ENCODE measurements around the gene IFNA21.
"Not testable (repeated sequence)": the region's sequence is repeated elsewhere in the genome, so short reads cannot be mapped to it uniquely, and the experiment has no call there.

Gene IFNA21

DNA sequence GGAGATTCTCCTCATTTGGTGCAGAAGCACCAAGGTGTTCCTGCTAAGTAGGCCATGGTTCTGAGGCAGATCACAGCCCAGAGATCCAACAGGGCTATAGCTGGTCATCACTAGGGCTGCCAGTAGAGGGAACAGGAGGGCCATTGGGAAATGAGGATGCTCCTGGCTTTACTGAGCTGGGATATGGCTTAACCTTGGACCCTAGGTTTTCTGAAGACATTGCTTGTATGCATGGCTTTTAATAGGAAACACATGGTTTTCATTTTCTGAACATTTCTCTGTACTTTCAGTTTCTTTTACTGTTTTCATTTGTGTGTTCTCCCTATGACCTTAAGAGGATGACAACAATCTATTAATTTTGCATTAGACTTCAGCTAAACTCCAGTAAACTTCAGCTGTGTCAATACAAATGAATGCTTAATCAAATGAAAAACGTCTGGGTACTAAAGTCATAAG, 25.0 kb downstream of the IFNA21 start, which contains the start of gene IFNW1:
Gene IFNW1, minus strand, starts transcription at position 406 of the 456 bp plus-strand sequence. Its CDS starts 262 bp downstream, at position 144.
- DNase-seq (ENCODE audit: low read depth), result no peak

DNA sequence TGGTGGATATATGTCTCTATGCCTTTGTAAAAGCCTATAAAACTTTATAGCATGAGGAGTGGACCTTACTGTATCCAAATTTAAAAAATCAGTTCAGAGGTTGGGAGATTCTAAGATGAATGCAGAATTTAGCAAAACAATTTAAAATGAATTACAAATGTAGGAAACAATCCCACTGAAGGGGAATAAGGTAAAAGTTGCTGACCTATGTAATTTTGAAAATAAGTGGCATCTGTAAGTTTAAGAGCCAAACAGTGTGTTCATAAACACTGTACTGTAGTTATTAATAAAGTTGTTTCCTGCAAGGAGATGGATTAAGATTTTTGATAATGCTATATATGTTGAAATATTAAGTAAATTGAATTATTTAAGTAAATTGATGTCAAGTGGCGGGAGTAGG, 29.4 kb downstream of the IFNA21 start:
- no peak for DNase-seq (ENCODE audit: low read depth)

DNA sequence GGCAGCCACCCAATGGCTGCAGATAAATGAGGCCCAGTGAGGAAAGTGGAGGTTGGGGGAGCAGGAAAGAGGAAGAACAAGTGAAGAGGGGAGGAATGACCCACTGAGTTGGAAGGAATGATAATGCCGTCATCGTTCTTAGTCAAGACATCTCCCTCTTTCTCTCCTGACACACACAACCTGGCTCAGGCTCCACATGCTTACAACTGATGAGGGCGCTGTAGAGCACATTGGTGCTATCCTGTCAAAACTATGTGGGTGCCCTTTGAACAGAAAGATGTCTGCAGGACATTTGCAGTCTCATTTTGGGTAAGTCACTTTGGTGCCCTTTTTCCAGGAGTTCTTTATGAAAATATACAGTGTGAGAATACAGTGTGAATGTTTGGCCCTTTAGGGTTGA, 30.7 kb downstream of the IFNA21 start:
- DNase-seq (ENCODE audit: low read depth), result no peak

DNA sequence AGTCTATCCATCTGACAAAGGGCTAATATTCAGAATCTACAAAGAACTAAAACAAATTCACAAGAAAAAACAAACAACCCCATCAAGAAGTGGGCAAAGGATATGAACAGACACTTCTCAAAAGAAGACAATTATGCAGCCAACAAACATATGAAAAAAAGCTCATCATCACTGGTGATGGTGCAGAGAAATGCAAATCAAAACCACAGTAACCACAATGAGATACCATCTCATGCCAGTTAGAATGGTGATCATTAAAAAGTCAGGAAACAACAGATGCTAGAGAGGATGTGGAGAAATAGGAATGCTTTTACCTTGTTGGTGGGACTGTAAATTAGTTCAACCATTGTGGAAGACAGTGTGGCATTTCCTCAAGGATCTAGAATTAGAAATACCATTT, 38.3 kb downstream of the IFNA21 start:
- DNase-seq (ENCODE audit: low read depth), result not testable (repeated sequence)

DNA sequence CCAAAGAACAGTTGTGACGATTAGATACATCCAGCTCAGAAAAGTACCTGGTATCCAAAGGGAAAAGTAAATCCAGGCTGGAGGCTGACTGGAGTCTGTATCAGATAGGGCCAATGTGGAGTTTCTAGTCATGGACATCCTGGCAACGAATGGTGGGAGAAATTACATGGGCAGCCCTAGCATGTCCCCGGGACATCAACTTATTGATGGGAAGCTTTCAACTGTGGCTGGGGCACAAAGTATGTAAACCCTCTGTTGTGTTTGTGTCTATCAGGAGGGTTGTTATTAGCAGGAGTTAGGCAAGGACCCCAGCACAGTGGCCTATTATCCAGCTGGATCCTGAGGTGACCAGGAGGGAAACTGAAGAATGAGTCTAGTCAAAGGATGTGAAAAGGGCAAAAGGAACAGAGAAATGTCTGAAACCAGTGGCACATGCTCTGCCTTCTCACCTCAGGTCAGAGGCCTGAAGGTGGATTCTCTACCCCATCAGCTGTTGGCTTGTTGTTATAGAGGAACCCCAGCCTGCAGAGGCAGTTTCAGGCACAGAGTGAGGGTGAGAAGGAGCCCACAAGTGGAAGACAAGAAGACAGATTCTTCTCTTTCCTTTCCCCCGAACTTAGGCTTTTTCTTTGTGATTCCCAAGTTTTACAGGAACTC, 44.7 kb downstream of the IFNA21 start:
- no peak for DNase-seq (ENCODE audit: low read depth)

DNA sequence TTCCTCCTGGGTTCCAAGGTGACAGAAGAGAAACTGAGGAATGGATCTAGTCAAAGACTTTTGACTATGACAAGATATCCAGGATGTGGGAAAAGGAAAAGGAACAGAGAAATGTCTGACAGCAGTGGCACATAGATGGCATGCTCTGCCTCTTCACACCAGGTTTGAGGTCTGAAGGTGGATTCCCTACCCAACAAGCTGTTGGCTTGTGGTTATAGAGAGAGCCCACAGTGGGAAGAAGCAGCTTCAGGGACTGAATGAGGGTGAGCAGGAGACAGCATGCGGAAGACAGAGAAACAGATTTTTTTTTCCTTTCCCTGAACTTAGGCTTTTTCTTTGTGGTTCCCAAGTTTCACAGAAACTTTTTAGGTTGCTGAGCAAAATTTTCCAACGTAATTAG, 45.4 kb downstream of the IFNA21 start:
- no peak for DNase-seq (ENCODE audit: low read depth)

DNA sequence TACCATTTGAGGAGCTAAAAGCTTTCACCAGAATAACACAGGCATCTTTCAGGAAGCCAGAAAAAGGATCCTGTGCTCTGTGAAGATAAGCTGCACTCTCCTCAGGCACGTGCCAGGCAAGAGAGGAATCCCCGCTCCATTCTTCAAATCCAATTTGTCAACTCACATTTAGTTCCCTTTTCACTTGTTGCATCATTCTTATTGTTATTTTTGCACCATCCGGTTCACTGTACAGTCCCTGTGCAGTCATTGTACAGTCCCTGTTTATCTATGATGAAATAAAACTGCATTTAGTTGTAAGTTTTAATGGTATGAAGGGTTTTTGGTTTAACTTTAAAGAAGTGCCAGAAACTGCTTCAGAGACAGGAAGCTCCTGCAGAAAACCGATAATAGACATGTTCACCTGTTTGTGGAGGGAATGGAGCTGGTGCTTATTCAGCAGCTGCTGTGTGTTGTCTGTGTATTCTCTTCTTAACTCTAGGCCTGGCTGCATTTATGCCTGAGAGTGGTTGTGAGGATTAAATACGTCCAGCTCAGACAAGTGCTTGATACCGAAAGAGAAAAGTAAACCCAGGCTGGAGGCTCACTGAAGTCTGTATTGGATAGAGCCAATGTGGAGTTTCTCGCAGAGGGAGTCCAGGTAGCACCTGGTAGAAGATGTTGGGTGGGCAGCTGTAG, 47.2 kb downstream of the IFNA21 start:
- no peak for DNase-seq (ENCODE audit: low read depth)

Measured in T-helper 22 cell (primary cell).